Hepatocyte (in vitro differentiated cells): ENCODE measurements around the gene LRMDA. TPM values are rescaled to one million over a fixed set of nuclear protein-coding genes. Genes with fewer than 3 reads are reported as not detected.

Experiments
- DNase-seq: peaks from one replicate; pipeline ENCODE4 v3.0.0-alpha.2; 2016; ENCODE audit warnings: low spot score
- H2AFZ ChIP-seq: fragments of 200-600 bp; sonication (generic); 2 replicates; pipeline ENCODE4 v1.6.0; 2016; ENCODE audit warnings: antibody characterized with exemption, mild to moderate bottlenecking
- H3K27ac ChIP-seq: fragments of 200-600 bp; sonication (generic); 2 replicates; pipeline ENCODE4 v1.5.1; 2016; ENCODE audit warnings: mild to moderate bottlenecking
- H3K27me3 ChIP-seq: fragments of 200-600 bp; sonication (generic); 2 replicates; pipeline ENCODE4 v1.6.1; 2016
- H3K36me3 ChIP-seq: fragments of 200-600 bp; sonication (generic); replicated peaks from 2 replicates; pipeline ENCODE4 v1.5.1; 2016; ENCODE audit warnings: low read depth; ENCODE audit not compliant: insufficient read depth
- H3K4me1 ChIP-seq: fragments of 200-600 bp; sonication (generic); 2 replicates; pipeline ENCODE4 v1.5.1; 2016; ENCODE audit warnings: mild to moderate bottlenecking, moderate library complexity; ENCODE audit not compliant: insufficient read depth
- H3K4me2 ChIP-seq: fragments of 200-600 bp; sonication (generic); 2 replicates; pipeline ENCODE4 v1.6.0; 2016
- H3K4me3 ChIP-seq: fragments of 200-600 bp; sonication (generic); 2 replicates; pipeline ENCODE4 v1.5.1; 2016; ENCODE audit warnings: mild to moderate bottlenecking
- H3K79me2 ChIP-seq: fragments of 200-600 bp; sonication (generic); 2 replicates; pipeline ENCODE4 v1.6.0; 2017; ENCODE audit warnings: mild to moderate bottlenecking
- H3K9me2 ChIP-seq: fragments of 200-600 bp; sonication (generic); replicated peaks from 2 replicates; pipeline ENCODE4 v1.6.0; 2017; ENCODE audit warnings: mild to moderate bottlenecking; ENCODE audit not compliant: insufficient read depth
- H3K9me3 ChIP-seq: fragments of 200-600 bp; sonication (generic); 2 replicates; pipeline ENCODE4 v1.5.1; 2016; ENCODE audit warnings: low read depth, mild to moderate bottlenecking
- H4K20me1 ChIP-seq: fragments of 200-600 bp; sonication (generic); 2 replicates; pipeline ENCODE4 v1.6.0; 2016; ENCODE audit warnings: mild to moderate bottlenecking; ENCODE audit not compliant: insufficient read depth, poor library complexity, severe bottlenecking
- CTCF ChIP-seq: fragments of 200-600 bp; sonication (generic); IDR thresholded peaks from 2 replicates; pipeline ENCODE4 v1.5.1; 2016; ENCODE audit warnings: antibody characterized with exemption, mild to moderate bottlenecking; ENCODE audit not compliant: poor library complexity
- EZH2 ChIP-seq: fragments of 200-600 bp; sonication (generic); IDR thresholded peaks from 2 replicates; pipeline ENCODE4 v1.6.1; 2016; ENCODE audit warnings: antibody characterized with exemption, mild to moderate bottlenecking, borderline replicate concordance
- EZH2phosphoT487 ChIP-seq: fragments of 200-600 bp; sonication (generic); IDR thresholded peaks from one replicate; pipeline ENCODE4 v1.6.1; 2018; ENCODE audit warnings: antibody characterized with exemption, mild to moderate bottlenecking, low read depth, moderate library complexity; ENCODE audit not compliant: unreplicated experiment, severe bottlenecking
- WGBS: methylation state at CpG from one replicate; pipeline ENCODE4 v1.1.6; 2016; ENCODE audit warnings: low lambda C conversion rate; ENCODE audit errors: missing lambda C conversion rate; 5-methylcytosine and 5-hydroxymethylcytosine counted together
- polyA plus RNA-seq: library from polyadenylated mRNA; unstranded; fragments of >200 nt; fragmentation: Nextera tagmentation; extraction: Ambion mirVana; gene quantifications from 2 replicates; pipeline ENCODE4 v1.2.1, GENCODE V29; 2016
- total RNA-seq: library from RNA; depleted of rRNA; stranded (reverse); fragments of >200 nt; gene quantifications from 2 replicates; pipeline ENCODE4 v1.2.3, GENCODE V29; 2014

LRMDA gene
- total and polyA plus RNA-seq, 2 experiments from 2014 or later, result 5.6 to 15.7 TPM

GRCh38 chr10:76291885-76292284 is 860.5 kb downstream of the LRMDA start:
- Histone ChIP-seq H3K79me2 (no peaks in the 10 kb centered on the region), H4K20me1 (no peaks in the 10 kb centered on the region), H3K27ac (no peak overlapping the region), H3K4me3 (no peak overlapping the region), H3K9me3 (no peaks in the 10 kb centered on the region), H3K36me3 (no peaks in the 10 kb centered on the region), H3K27me3 (no peaks in the 10 kb centered on the region), H3K9me2 (no peaks in the 10 kb centered on the region), H2AFZ (no peak overlapping the region), H3K4me1 (peaks cover 3% of the 10 kb centered on the region), H3K4me2 (no peak overlapping the region)
- TF ChIP-seq CTCF, result no peak
- TF ChIP-seq EZH2, result no peak
- TF ChIP-seq EZH2phosphoT487, result no peak
- DNase-seq, result no peak
- 63% methylated on average over 4 of the region's 4 CpGs for WGBS

- H3K27ac ChIP-seq, result peak overlapping the region; percentile 67
- WGBS, result 62% methylated on average over 3 of the region's 3 CpGs
Observed at GRCh38 chr10:76296957-76297356, 865.5 kb downstream of the LRMDA start.

GRCh38 chr10:76297358-76297757 is 865.9 kb downstream of the LRMDA start:
- peak overlapping the region; percentile 67 for H3K27ac ChIP-seq
- no peaks in the 10 kb centered on the region for H4K20me1 ChIP-seq
- H3K4me1 ChIP-seq, result peaks cover 21% of the 10 kb centered on the region
- H3K9me2 ChIP-seq, result no peaks in the 10 kb centered on the region
- no peak overlapping the region for H2AFZ ChIP-seq
- DNase-seq, result no peak
- no peaks in the 10 kb centered on the region for H3K9me3 ChIP-seq
- WGBS, result 53% methylated on average over 4 of the region's 4 CpGs
- TF ChIP-seq CTCF (no peak), EZH2phosphoT487 (no peak)
- H3K4me2 ChIP-seq, result no peak overlapping the region
- H3K4me3 ChIP-seq, result no peak overlapping the region
- H3K27me3 ChIP-seq, result no peaks in the 10 kb centered on the region
- no peaks in the 10 kb centered on the region for H3K79me2 ChIP-seq
- H3K36me3 ChIP-seq, result no peaks in the 10 kb centered on the region

More at GRCh38 chr10:76296957-76297356, 865.5 kb downstream of the LRMDA start:
- H3K27me3 ChIP-seq, result no peaks in the 10 kb centered on the region
- H3K4me3 ChIP-seq, result no peak overlapping the region
- H4K20me1 ChIP-seq, result no peaks in the 10 kb centered on the region
- no peak overlapping the region for H3K4me2 ChIP-seq
- no peak overlapping the region for H2AFZ ChIP-seq
- H3K4me1 ChIP-seq, result peaks cover 19% of the 10 kb centered on the region
- no peaks in the 10 kb centered on the region for H3K9me3 ChIP-seq
- no peaks in the 10 kb centered on the region for H3K79me2 ChIP-seq
- no peak for DNase-seq
- H3K36me3 ChIP-seq, result no peaks in the 10 kb centered on the region
- TF ChIP-seq CTCF (no peak), EZH2 (no peak), EZH2phosphoT487 (no peak)
- H3K9me2 ChIP-seq, result no peaks in the 10 kb centered on the region

GRCh38 chr10:76297780-76298281 is 866.4 kb downstream of the LRMDA start:
- H2AFZ ChIP-seq, result no peak overlapping the region
- H3K4me1 ChIP-seq, result peaks cover 25% of the 10 kb centered on the region
- H3K4me3 ChIP-seq, result no peak overlapping the region
- H3K27ac ChIP-seq, result peak overlapping the region; percentile 67
- no peaks in the 10 kb centered on the region for H3K9me2 ChIP-seq
- no peaks in the 10 kb centered on the region for H3K9me3 ChIP-seq
- no peaks in the 10 kb centered on the region for H3K36me3 ChIP-seq
- WGBS, result 52% methylated on average over 10 of the region's 10 CpGs
- peak; percentile 67 for DNase-seq
- TF ChIP-seq EZH2 (no peak), EZH2phosphoT487 (no peak), CTCF (no peak)
- H3K79me2 ChIP-seq, result no peaks in the 10 kb centered on the region
- H3K27me3 ChIP-seq, result no peaks in the 10 kb centered on the region
- no peaks in the 10 kb centered on the region for H4K20me1 ChIP-seq
- no peak overlapping the region for H3K4me2 ChIP-seq
